SIG-M5 treated with dmso at 0.1 percent for 504 hours (cell line): Measurements from ENCODE around the gene TBX6.

Source experiments
- DNase-seq: peaks from one replicate; lab custom pipeline; 2025; ENCODE audit not compliant: unreplicated experiment; lab: John Stamatoyannopoulos, UW

TBX6 gene

GRCh38 chr16:30040221-30040620 lies 51.5 kb downstream of the TBX6 start:
- DNase-seq: peak; percentile 29
